Lower leg skin (tissue), 4 donors: Measurements from ENCODE around the gene TSHB. TPM values are rescaled to one million over a fixed set of nuclear protein-coding genes. Genes with fewer than 3 reads are reported as not detected.

Experiments used
- DNase-seq, 2 donors: peaks; one replicate each; pipeline ENCODE4 v3.0.0-alpha.2; 2019; ENCODE audit warnings: low spot score in 2 of 2
- H3K4me3 ChIP-seq: fragments of 200-600 bp; sonication (generic); 2 replicates; pipeline ENCODE4 v1.5.1; 2017; ENCODE audit warnings: mild to moderate bottlenecking, low read depth; ENCODE audit not compliant: poor library complexity, severe bottlenecking
- CTCF ChIP-seq, 3 donors: fragments of 450-650 bp; IDR thresholded peaks; one replicate each; pipeline ENCODE4 v1.5.1; 2016; ENCODE audit warnings: antibody characterized with exemption in 3 of 3, mild to moderate bottlenecking in 3 of 3, moderate library complexity in 2 of 3
- POLR2A ChIP-seq, 2 donors: fragments of 450-650 bp; IDR thresholded peaks; one replicate each; pipeline ENCODE4 v1.6.1; 2016 to 2017; ENCODE audit warnings: antibody characterized with exemption in 2 of 2, mild to moderate bottlenecking in 1 of 2, moderate library complexity in 1 of 2
- WGBS, 2 donors: methylation state at CpG; one replicate each; pipeline ENCODE4 v1.1.5; 2018; 5-methylcytosine and 5-hydroxymethylcytosine counted together
- intact Hi-C: fragments of 100-400 bp; cut with DNase I; formaldehyde crosslinking; loops from one replicate; pipeline ENCODE4 v1.15.0; 2023; ENCODE audit warnings: low total_unique reads
- total RNA-seq, 4 donors: library from RNA; depleted of rRNA; stranded (reverse); fragments of >200 nt; gene quantifications; one replicate each; pipeline ENCODE4 v1.1.0, GENCODE V29; 2016

The TSHB gene
- total RNA-seq, 4 donors from 2014 or later: not detected

GRCh38 chr1:115062542-115063004 lies 32.9 kb downstream of the TSHB start:
- DNase-seq: peak in 1 of 2 donors; percentile 48

GRCh38 chr1:115063228-115063901 lies 33.7 kb downstream of the TSHB start:
- DNase-seq: no peak
- intact Hi-C loops: no loop called here
- H3K4me3 ChIP-seq: no peak overlapping the region
- WGBS, 2 donors: 67 to 72% methylated on average over 7 of the region's 7 CpGs
- no peak for TF ChIP-seq POLR2A (IDR thresholded peaks at IDR 0.05)
- TF ChIP-seq CTCF (IDR thresholded peaks at IDR 0.05): no peak

More at GRCh38 chr1:115062542-115063004, 32.9 kb downstream of the TSHB start:
- intact Hi-C loops: no loop called here
- H3K4me3 ChIP-seq: no peak overlapping the region
- 29 to 40% methylated on average over 7 of the region's 7 CpGs for WGBS, 2 donors
- no peak for TF ChIP-seq CTCF (IDR thresholded peaks at IDR 0.05)

- 60 to 61% methylated on average over 3 of the region's 3 CpGs for WGBS, 2 donors
- DNase-seq: no peak
- no peak overlapping the region for H3K4me3 ChIP-seq
- intact Hi-C loops: no loop called here
- TF ChIP-seq CTCF (IDR thresholded peaks at IDR 0.05) (no peak), POLR2A (IDR thresholded peaks at IDR 0.05) (no peak)
Measured at GRCh38 chr1:115064461-115064860, 34.8 kb downstream of the TSHB start.

- intact Hi-C loops: no loop called here
- no peak overlapping the region for H3K4me3 ChIP-seq
- WGBS, 2 donors: 74 to 82% methylated on average over 6 of the region's 6 CpGs
- TF ChIP-seq CTCF (IDR thresholded peaks at IDR 0.05) (no peak), POLR2A (IDR thresholded peaks at IDR 0.05) (no peak)
- DNase-seq: no peak
Measured at GRCh38 chr1:115065021-115065420, 35.4 kb downstream of the TSHB start.

GRCh38 chr1:115067161-115067859 lies 37.7 kb downstream of the TSHB start:
- H3K4me3 ChIP-seq: no peak overlapping the region
- DNase-seq: no peak
- WGBS, 2 donors: 44 to 54% methylated on average over 8 of the region's 8 CpGs
- TF ChIP-seq CTCF (IDR thresholded peaks at IDR 0.05): no peak
- no peak for TF ChIP-seq POLR2A (IDR thresholded peaks at IDR 0.05)
- intact Hi-C loops: no loop called here
